SU-DHL-6 (cell line): Measurements from ENCODE around the gene ADGRD1.

ENCODE experiments used
- H2AFZ ChIP-seq: fragments of 200-600 bp; sonication (generic); 2 replicates; pipeline ENCODE4 v1.6.1; 2014; ENCODE audit warnings: low read depth, mild to moderate bottlenecking, moderate library complexity, mixed read lengths, antibody characterized with exemption, low read length; ENCODE audit not compliant: severe bottlenecking
- H3F3A ChIP-seq: fragments of 200-600 bp; shearing (Covaris generic); 2 replicates; pipeline ENCODE4 v1.6.0; 2016; ENCODE audit warnings: antibody characterized with exemption, mild to moderate bottlenecking; ENCODE audit not compliant: insufficient read depth
- H3K27ac ChIP-seq: fragments of 200-600 bp; sonication (generic); 2 replicates; pipeline ENCODE4 v1.5.1; 2016; ENCODE audit warnings: low read depth, mild to moderate bottlenecking, low read length, moderate library complexity, mixed read lengths
- H3K27me3 ChIP-seq: fragments of 200-600 bp; sonication (generic), shearing (Covaris generic); 2 replicates; pipeline ENCODE4 v1.6.0; 2014; ENCODE audit warnings: mild to moderate bottlenecking, low read length
- H3K36me3 ChIP-seq: fragments of 200-600 bp; sonication (generic); 2 replicates; pipeline ENCODE4 v1.6.1; 2014; ENCODE audit warnings: mild to moderate bottlenecking, low read length, mixed read lengths
- H3K4me2 ChIP-seq: fragments of 300-600, 200-600 bp; shearing (Covaris generic), sonication (generic); 2 replicates; pipeline ENCODE4 v1.6.0; 2014; ENCODE audit warnings: low read length, low read depth, mild to moderate bottlenecking; ENCODE audit not compliant: poor library complexity, severe bottlenecking
- H3K4me3 ChIP-seq: fragments of 200-600 bp; sonication (generic); 2 replicates; pipeline ENCODE4 v1.5.1; 2014; ENCODE audit warnings: antibody characterized with exemption, low read length, mild to moderate bottlenecking, mixed read lengths; ENCODE audit not compliant: insufficient read depth, poor library complexity, severe bottlenecking
- H3K79me2 ChIP-seq: fragments of 200-600 bp; sonication (generic); 2 replicates; pipeline ENCODE4 v1.6.1; 2014; ENCODE audit warnings: mild to moderate bottlenecking, low read length, moderate library complexity; ENCODE audit not compliant: insufficient read depth
- H3K9ac ChIP-seq: fragments of 200-600 bp; sonication (generic); 2 replicates; pipeline ENCODE4 v1.7.0; 2014; ENCODE audit warnings: mild to moderate bottlenecking, low read length
- H3K9me2 ChIP-seq: fragments of 200-600 bp; sonication (generic); replicated peaks from 2 replicates; pipeline ENCODE4 v1.6.1; 2014; ENCODE audit warnings: low read length; ENCODE audit not compliant: insufficient read depth
- H3K9me3 ChIP-seq: fragments of 200-600 bp; sonication (generic); 2 replicates; pipeline ENCODE4 v1.6.1; 2014; ENCODE audit warnings: low read length, mixed read lengths; ENCODE audit not compliant: insufficient read depth
- H4K20me1 ChIP-seq: fragments of 200-600 bp; sonication (generic); 2 replicates; pipeline ENCODE4 v1.6.1; 2014; ENCODE audit warnings: low read depth, mild to moderate bottlenecking, antibody characterized with exemption, low read length, moderate library complexity, mixed read lengths
- CTCF ChIP-seq: fragments of 200-600 bp; sonication (generic); IDR thresholded peaks from one replicate; pipeline ENCODE4 v1.5.1; 2017; ENCODE audit warnings: antibody characterized with exemption, mild to moderate bottlenecking, low read length, moderate library complexity; ENCODE audit not compliant: insufficient read depth, poor library complexity, severe bottlenecking
- EZH2phosphoT487 ChIP-seq: fragments of 200-600 bp; sonication (generic), shearing (Covaris generic); conservative IDR thresholded peaks from 2 replicates; pipeline ENCODE4 v1.6.1; 2018; ENCODE audit warnings: mild to moderate bottlenecking, antibody characterized with exemption, low read length, moderate library complexity, mixed read lengths

The ADGRD1 gene

DNA sequence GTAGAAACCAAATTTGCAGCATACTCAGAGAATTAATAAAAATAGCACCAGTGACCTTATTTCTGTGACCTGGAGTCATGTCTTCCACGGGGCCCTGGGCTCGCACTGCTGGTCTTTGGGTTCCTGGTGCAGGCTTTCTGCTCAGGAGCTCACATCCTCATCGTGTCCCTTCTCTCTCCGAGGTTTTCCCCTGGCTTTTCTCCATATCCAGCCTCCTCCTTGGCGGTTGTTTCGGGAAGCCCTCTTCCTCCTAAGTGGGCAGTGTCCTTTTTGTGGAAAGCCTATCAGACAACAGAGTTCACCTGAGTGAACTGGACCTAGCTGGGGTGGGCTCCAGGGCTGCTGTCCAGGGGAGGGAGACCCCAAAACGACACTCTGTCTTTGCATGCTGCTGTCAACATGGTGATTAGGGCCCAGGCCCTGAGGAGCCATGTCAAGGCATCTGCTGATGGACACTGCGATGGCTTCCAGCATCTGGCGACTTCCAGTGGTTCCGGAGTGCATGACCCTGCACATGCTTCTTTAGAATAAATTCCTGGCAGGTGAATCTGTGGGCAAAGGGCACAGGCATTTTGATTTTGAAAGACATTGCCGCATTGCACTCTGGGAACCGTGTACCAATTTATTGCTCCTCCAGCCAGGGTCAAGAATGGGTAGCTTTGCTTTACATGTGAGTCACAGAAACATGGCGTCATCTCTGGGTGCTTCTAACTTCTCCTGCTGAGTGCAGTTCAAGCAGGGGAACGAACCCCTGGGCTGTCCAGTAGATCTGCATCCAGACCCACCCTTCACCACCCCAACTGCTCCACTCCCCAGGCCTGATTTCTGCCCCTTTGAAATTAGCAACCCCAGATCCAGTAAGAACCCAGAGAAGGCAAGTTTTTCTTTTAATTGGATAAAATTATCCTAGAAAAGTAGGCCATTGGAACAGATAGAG, 136.8 kb downstream of the ADGRD1 start:
- Histone ChIP-seq H3K9ac (no peak overlapping the region), H3K9me3 (no peaks in the 10 kb centered on the region), H3K36me3 (no peaks in the 10 kb centered on the region), H3F3A (no peaks in the 10 kb centered on the region), H3K9me2 (no peaks in the 10 kb centered on the region), H2AFZ (no peak overlapping the region), H3K27me3 (no peaks in the 10 kb centered on the region), H3K4me2 (no peak overlapping the region), H4K20me1 (no peaks in the 10 kb centered on the region), H3K79me2 (no peaks in the 10 kb centered on the region), H3K27ac (no peak overlapping the region), H3K4me3 (no peak overlapping the region)
- TF ChIP-seq EZH2phosphoT487 = no peak
- no peak for TF ChIP-seq CTCF

GRCh38 chr12:131091413-131091975, 137.8 kb downstream of the ADGRD1 start:
- no peak overlapping the region for H2AFZ ChIP-seq
- H3K9me3 ChIP-seq = no peaks in the 10 kb centered on the region
- no peaks in the 10 kb centered on the region for H3K9me2 ChIP-seq
- H4K20me1 ChIP-seq = no peaks in the 10 kb centered on the region
- no peak overlapping the region for H3K4me3 ChIP-seq
- H3K27me3 ChIP-seq = no peaks in the 10 kb centered on the region
- H3F3A ChIP-seq = no peaks in the 10 kb centered on the region
- H3K4me2 ChIP-seq = no peak overlapping the region
- TF ChIP-seq EZH2phosphoT487 (no peak), CTCF (no peak)
- H3K79me2 ChIP-seq = no peaks in the 10 kb centered on the region
- no peak overlapping the region for H3K27ac ChIP-seq
- no peaks in the 10 kb centered on the region for H3K36me3 ChIP-seq
- no peak overlapping the region for H3K9ac ChIP-seq

- Histone ChIP-seq H3K9ac (no peak overlapping the region), H2AFZ (no peak overlapping the region), H3K27me3 (no peaks in the 10 kb centered on the region), H3K4me3 (no peak overlapping the region), H4K20me1 (no peaks in the 10 kb centered on the region), H3K4me2 (no peak overlapping the region), H3K9me2 (no peaks in the 10 kb centered on the region), H3F3A (no peaks in the 10 kb centered on the region), H3K36me3 (no peaks in the 10 kb centered on the region), H3K79me2 (no peaks in the 10 kb centered on the region), H3K9me3 (no peaks in the 10 kb centered on the region), H3K27ac (no peak overlapping the region)
- TF ChIP-seq EZH2phosphoT487 (no peak), CTCF (no peak)
These were observed 138.4 kb downstream of the ADGRD1 start for GRCh38 chr12:131091976-131092691.
